Central memory CD8-positive, alpha-beta T cell (primary cell): ENCODE measurements around the gene GSTP1.

ENCODE experiments used
- ATAC-seq: fragments of 150-1000 bp; cut with Tn5 transposase; replicated peaks from 2 replicates; pipeline ENCODE4 v1.10.0; 2022; ENCODE audit warnings: mild to moderate bottlenecking, moderate FRiP score, moderate number of reproducible peaks; ENCODE audit not compliant: poor library complexity, severe bottlenecking; ENCODE audit errors: extremely low read depth
- DNase-seq, 2 donors: peaks; one replicate each; pipeline ENCODE4 v3.0.0; 2021; ENCODE audit warnings: low spot score in 2 of 2
- H3K27ac Mint-ChIP-seq: one replicate; pipeline ENCODE4 v1.8.0; 2022; ENCODE audit warnings: low read depth, mild to moderate bottlenecking, moderate library complexity, mixed read lengths
- H3K27me3 Mint-ChIP-seq: one replicate; pipeline ENCODE4 v1.8.0; 2022; ENCODE audit warnings: mixed read lengths
- H3K36me3 Mint-ChIP-seq: one replicate; pipeline ENCODE4 v1.8.0; 2022; ENCODE audit warnings: mild to moderate bottlenecking, moderate library complexity, mixed read lengths; ENCODE audit not compliant: insufficient read depth
- H3K4me1 Mint-ChIP-seq: one replicate; pipeline ENCODE4 v1.8.0; 2022; ENCODE audit warnings: mixed read lengths
- H3K4me3 Mint-ChIP-seq: one replicate; pipeline ENCODE4 v1.8.0; 2022; ENCODE audit warnings: mild to moderate bottlenecking, moderate library complexity, mixed read lengths
- H3K9me3 Mint-ChIP-seq: one replicate; pipeline ENCODE4 v1.8.0; 2022; ENCODE audit warnings: mixed read lengths

GSTP1 gene

DNA sequence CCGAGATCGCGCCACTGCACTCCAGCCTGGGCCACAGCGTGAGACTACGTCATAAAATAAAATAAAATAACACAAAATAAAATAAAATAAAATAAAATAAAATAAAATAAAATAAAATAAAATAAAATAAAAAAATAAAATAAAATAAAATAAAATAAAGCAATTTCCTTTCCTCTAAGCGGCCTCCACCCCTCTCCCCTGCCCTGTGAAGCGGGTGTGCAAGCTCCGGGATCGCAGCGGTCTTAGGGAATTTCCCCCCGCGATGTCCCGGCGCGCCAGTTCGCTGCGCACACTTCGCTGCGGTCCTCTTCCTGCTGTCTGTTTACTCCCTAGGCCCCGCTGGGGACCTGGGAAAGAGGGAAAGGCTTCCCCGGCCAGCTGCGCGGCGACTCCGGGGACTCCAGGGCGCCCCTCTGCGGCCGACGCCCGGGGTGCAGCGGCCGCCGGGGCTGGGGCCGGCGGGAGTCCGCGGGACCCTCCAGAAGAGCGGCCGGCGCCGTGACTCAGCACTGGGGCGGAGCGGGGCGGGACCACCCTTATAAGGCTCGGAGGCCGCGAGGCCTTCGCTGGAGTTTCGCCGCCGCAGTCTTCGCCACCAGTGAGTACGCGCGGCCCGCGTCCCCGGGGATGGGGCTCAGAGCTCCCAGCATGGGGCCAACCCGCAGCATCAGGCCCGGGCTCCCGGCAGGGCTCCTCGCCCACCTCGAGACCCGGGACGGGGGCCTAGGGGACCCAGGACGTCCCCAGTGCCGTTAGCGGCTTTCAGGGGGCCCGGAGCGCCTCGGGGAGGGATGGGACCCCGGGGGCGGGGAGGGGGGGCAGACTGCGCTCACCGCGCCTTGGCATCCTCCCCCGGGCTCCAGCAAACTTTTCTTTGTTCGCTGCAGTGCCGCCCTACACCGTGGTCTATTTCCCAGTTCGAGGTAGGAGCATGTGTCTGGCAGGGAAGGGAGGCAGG, at the start of gene GSTP1:
TSS of gene GSTP1 (plus strand) at position 566 of the 958 bp plus-strand sequence. CDS start at position 598, 32 bp downstream.
- H3K36me3 Mint-ChIP-seq = peaks cover 13% of the 10 kb centered on the region
- H3K9me3 Mint-ChIP-seq = no peaks in the 10 kb centered on the region
- H3K27ac Mint-ChIP-seq = peak within 1 kb of the TSS; percentile 64
- peaks cover 46% of the 10 kb centered on the region for H3K4me1 Mint-ChIP-seq
- H3K4me3 Mint-ChIP-seq = peak within 1 kb of the TSS; percentile 85
- H3K27me3 Mint-ChIP-seq = no peaks in the 10 kb centered on the region
- DNase-seq (peak; percentile 53 to 61), ATAC-seq (peak; percentile 84)

DNA sequence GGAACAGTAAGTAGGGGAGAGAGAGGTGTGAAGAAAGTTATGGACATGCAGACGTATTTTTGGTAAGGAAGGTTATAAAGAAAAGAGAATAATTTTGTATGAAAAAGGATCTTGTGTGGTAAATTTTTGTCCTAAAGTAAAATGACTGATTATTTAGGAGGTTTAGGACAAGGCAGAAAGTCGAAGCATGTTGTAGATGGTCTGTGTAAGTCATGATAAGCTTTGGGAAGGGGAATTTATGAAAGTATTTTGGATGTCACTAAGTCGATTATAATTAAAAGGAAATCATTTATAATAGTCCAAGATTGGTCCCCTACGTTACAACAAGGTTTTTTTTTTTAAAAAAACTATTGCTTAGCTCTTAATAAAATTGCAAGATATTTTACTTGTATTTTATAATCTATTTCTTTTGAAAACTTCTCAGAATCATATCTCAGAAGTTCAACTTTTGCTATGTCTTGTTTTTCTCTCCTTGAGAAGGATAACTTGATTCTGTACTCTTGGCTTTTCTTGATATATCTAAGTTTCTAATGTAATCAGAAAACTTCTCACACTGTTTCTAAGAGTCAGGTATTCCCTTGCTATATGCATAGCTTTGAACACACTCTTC, 49.4 kb upstream of the GSTP1 start:
- no peak for ATAC-seq
- no peaks in the 10 kb centered on the region for H3K4me1 Mint-ChIP-seq
- no peak overlapping the region for H3K4me3 Mint-ChIP-seq
- no peaks in the 10 kb centered on the region for H3K27me3 Mint-ChIP-seq
- no peak for DNase-seq
- H3K9me3 Mint-ChIP-seq = no peaks in the 10 kb centered on the region
- no peaks in the 10 kb centered on the region for H3K36me3 Mint-ChIP-seq
- H3K27ac Mint-ChIP-seq = no peak overlapping the region

DNA sequence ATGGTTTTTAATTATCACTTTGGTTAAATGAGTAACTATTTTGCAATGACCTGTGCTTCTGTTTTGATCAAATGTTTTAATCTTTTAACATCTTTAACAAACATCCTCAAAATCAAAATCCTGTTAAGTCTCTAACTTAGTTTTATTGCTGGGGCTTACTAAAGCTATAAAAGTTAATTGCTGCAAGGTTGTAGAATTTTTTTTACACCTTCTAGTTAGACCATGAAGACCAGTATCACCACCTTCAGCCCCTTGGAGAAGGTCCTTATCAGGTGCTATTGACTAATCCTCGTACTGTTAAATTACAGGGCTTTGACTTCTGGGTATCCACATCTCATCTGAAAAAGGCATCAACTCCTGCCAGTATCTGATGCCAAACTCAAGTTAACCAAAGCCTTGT, 48.1 kb upstream of the GSTP1 start:
- Mint-ChIP-seq H3K27me3 (no peaks in the 10 kb centered on the region), H3K27ac (no peak overlapping the region), H3K4me1 (no peaks in the 10 kb centered on the region), H3K9me3 (no peaks in the 10 kb centered on the region), H3K4me3 (no peak overlapping the region), H3K36me3 (no peaks in the 10 kb centered on the region)
- ATAC-seq = no peak
- DNase-seq = no peak

DNA sequence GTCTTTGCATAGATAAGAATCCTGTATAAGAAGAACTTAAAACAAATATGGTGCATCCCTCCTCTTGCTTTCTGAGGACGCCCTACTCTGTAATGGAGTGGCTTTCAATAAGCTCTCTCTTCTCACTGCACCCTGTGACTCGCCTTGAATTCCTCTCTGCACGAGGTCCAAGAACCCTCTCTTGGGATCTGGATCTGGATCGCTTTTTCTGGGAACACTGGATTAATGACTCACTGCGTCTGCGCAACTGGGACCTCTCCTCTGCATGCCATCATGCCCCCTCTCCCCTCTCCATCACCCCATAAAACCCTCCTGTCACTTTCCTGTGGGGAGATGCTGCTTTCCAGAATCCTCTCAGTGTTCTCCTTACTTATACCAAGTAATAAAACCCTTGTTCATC, 45.3 kb upstream of the GSTP1 start:
- Mint-ChIP-seq H3K36me3 (no peaks in the 10 kb centered on the region), H3K27me3 (no peaks in the 10 kb centered on the region), H3K27ac (no peak overlapping the region), H3K4me1 (no peaks in the 10 kb centered on the region), H3K9me3 (no peaks in the 10 kb centered on the region), H3K4me3 (no peak overlapping the region)
- no peak for ATAC-seq
- DNase-seq = no peak

DNA sequence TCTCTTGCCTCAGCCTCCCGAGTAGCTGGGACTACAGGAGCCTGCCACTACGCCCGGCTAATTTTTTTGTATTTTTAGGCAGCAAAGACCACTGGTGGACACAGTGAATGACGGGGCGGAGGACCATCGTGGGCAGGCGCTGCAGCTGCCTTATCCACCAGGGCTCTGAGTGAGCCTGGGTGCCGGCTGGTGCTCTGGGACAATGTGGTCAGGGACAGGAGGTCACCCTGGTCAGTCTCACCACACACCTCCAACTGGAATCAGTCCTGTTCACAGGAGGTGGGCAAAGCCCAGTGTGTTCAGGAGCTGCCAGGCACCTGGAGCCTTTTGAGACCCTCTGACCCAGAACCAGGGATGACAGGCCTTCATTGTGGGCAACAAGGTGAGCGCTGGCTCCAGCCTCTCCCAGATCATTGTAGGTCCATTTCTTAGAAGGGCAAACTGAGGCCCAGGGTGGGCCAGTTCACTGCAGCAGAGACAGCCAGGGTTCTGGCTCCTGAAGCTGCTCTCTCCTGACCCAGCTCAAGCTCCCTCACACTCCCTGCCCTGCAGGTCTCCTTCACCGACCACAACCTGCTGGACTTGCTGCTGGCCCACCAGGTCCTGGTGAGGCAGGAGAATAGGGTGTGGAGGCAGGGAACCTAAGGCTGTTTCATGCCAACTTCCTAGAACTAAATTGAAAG, 44.6 kb upstream of the GSTP1 start:
- no peak for DNase-seq
- Mint-ChIP-seq H3K27me3 (no peaks in the 10 kb centered on the region), H3K4me1 (no peaks in the 10 kb centered on the region), H3K27ac (no peak overlapping the region), H3K36me3 (no peaks in the 10 kb centered on the region), H3K9me3 (no peaks in the 10 kb centered on the region), H3K4me3 (no peak overlapping the region)
- no peak for ATAC-seq

DNA sequence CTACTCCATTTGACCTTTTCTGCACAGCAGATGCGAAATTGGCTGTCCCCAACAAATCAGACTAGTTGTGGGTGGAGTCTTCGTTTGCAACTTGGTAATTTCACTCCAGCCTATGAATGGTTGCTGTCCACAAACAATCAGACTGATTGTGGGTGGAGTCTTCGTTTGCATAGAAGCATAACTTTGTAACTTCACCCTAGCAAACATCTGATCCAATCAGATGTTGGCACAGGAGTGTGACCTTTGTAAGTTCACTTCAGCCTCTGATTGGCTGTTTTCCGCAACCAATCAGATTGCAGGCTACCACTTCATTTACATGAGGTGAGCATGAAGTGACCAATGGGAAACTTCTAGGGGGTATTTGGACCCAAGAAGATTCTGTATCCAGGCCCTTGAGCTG, 44.1 kb upstream of the GSTP1 start:
- ATAC-seq (no peak), DNase-seq (no peak)
- Mint-ChIP-seq H3K27me3 (no peaks in the 10 kb centered on the region), H3K36me3 (no peaks in the 10 kb centered on the region), H3K4me1 (no peaks in the 10 kb centered on the region), H3K27ac (no peak overlapping the region), H3K4me3 (no peak overlapping the region), H3K9me3 (no peaks in the 10 kb centered on the region)

DNA sequence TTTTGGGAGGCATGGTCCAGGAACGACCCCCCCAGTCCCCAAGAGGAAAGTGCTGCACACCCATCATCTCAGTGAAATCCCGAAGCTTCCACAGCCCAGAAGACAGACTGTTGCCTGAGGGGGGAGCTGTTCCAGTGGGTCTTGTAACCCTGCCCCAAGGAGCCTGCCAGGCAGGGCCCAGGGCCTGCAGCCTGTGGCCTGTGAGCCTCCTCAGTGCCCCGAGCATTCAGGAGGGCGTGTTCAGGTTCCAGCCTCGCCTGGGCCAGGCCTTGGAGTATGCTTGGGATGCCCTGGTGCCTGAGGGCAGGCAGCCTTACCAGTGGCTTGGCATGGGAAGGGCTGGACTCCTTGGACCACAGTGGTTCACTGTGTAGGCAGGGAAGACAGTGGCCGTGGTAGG, 42.4 kb upstream of the GSTP1 start:
- Mint-ChIP-seq H3K27me3 (no peaks in the 10 kb centered on the region), H3K27ac (no peak overlapping the region), H3K4me1 (no peaks in the 10 kb centered on the region), H3K4me3 (no peak overlapping the region), H3K36me3 (no peaks in the 10 kb centered on the region), H3K9me3 (no peaks in the 10 kb centered on the region)
- no peak for DNase-seq
- no peak for ATAC-seq

DNA sequence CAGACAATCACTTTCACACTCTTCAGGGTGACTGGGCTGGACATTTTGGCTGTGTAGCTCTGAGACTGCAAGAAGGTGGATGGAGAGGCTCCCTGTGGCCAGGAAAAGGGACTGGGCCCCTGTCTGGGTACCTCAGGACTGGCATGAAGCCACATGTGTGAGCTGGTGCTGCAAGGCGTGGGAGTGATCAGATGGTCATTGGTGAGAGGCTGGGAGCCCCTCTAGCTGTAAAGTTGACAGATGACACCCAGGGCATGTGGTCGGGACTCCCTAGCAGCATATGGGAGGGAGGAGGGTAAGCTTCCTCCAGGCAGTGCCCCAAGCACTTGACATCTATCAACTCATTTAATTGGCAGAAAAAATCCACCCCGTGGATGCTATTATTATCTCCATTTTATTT, 41.4 kb upstream of the GSTP1 start:
- Mint-ChIP-seq H3K27ac (no peak overlapping the region), H3K4me3 (no peak overlapping the region), H3K4me1 (no peaks in the 10 kb centered on the region), H3K9me3 (no peaks in the 10 kb centered on the region), H3K27me3 (peaks cover 9% of the 10 kb centered on the region), H3K36me3 (no peaks in the 10 kb centered on the region)
- no peak for DNase-seq
- no peak for ATAC-seq

DNA sequence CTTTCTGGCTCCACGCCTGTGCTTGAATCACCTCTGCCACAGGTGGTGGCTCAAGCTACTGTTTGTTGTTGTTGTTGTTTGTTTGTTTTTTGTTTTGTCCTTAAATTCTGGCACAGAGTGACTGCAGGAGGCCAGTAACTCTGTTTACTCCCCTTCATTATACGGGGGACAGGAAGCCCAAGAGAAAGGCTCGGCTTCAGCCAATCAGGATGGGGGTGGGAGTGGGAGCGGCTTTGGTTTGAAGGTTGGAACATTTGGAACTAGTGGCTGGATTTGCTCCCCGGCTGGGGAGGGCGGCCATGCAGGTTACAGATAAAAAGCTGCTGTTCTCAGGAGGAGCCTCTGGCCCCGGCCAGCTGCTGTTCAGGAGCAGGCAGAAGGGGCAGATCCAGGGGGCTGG, 40.6 kb upstream of the GSTP1 start:
- ATAC-seq (no peak), DNase-seq (no peak)
- Mint-ChIP-seq H3K27ac (no peak overlapping the region), H3K4me3 (no peak overlapping the region), H3K9me3 (no peaks in the 10 kb centered on the region), H3K36me3 (no peaks in the 10 kb centered on the region), H3K4me1 (no peaks in the 10 kb centered on the region), H3K27me3 (peaks cover 9% of the 10 kb centered on the region)

DNA sequence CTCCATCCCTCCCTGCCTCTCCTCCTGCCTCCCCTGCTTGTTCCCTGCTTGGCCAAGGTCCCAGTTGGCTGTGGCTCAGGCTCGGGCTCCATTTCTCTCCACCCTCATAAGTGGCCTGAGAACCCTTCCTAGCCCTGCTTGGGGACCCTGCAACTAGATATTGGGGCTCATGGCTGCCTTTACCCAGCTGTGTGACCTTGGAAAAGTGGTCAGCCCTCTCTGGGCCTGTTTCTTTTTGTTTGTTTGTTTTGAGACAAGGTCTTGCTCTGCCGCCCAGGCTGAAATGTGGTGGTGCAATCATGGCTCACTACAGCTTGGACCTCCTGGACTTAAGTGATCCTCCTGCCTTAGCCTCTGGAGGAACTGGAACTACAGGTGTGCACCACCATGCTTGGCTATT, 40.0 kb upstream of the GSTP1 start:
- Mint-ChIP-seq H3K9me3 (no peaks in the 10 kb centered on the region), H3K4me1 (no peaks in the 10 kb centered on the region)
- ATAC-seq = no peak

DNA sequence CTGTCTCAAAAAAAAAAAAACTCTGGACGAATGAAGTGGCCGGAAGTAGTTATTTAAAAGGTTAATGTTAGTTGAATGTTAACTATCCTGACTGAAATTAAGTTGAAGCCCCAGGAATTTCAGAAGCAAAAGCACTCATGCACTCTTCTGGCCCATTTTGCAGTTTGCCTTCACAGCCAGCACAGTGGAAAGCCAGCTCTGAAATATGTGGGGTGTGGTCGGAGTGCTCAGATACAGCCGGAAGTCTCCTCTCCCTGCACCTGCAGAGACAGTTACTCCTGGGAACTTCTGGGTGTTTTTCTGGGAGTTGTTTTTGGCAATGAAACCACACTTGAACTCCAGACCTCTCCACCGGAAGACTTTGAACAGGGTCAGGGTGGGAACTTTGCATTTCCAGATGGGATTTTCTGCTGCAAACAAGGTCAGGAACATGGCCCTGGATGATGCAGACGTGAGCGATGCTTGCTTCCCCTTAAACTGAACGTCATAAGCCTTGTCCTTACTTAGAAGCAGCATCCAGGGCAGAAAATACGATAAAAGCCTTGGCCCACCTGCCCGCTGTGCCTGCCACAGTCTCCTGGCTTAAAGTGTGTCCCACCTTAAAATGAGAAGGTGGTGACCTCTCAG, 38.9 kb upstream of the GSTP1 start:
- ATAC-seq = no peak
- no peak overlapping the region for H3K27ac Mint-ChIP-seq
- H3K36me3 Mint-ChIP-seq = no peaks in the 10 kb centered on the region
- no peak for DNase-seq
- H3K27me3 Mint-ChIP-seq = peaks cover 9% of the 10 kb centered on the region
- H3K4me3 Mint-ChIP-seq = no peak overlapping the region
- no peaks in the 10 kb centered on the region for H3K4me1 Mint-ChIP-seq
- no peaks in the 10 kb centered on the region for H3K9me3 Mint-ChIP-seq

More for the DNA sequence above, 40.0 kb upstream of the GSTP1 start:
- Mint-ChIP-seq H3K36me3 (no peaks in the 10 kb centered on the region), H3K27me3 (peaks cover 9% of the 10 kb centered on the region), H3K27ac (no peak overlapping the region), H3K4me3 (no peak overlapping the region)
- DNase-seq = no peak

DNA sequence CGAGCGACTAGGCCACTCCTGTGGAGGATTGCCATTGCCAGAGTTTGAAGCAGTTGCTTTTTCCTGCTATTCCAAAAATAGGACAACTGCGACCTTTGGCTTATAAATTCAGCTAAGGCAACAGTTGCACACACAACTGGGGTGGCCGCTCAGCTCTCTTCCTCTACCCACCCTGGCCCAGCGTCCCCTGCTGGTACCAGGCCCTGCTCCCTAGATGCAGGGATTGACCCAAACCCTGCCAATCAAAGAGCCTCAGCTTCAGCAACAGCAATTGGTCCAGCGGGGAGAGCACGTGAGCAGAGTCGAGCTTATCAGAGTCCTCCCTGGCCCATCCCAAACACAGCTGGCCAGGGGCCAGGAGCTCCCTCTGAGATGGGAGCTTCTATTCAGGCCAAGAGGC, 38.3 kb upstream of the GSTP1 start:
- ATAC-seq (no peak), DNase-seq (no peak)
- no peaks in the 10 kb centered on the region for H3K36me3 Mint-ChIP-seq
- H3K4me1 Mint-ChIP-seq = no peaks in the 10 kb centered on the region
- H3K27ac Mint-ChIP-seq = no peak overlapping the region
- H3K27me3 Mint-ChIP-seq = peaks cover 9% of the 10 kb centered on the region
- no peaks in the 10 kb centered on the region for H3K9me3 Mint-ChIP-seq
- H3K4me3 Mint-ChIP-seq = no peak overlapping the region
